HepG2 (cell line): Measurements from ENCODE around the gene POFUT1. TPM values are rescaled to one million over a fixed set of nuclear protein-coding genes. Genes with fewer than 3 reads are reported as not detected.
A peak's percentile ranks its signal among the peaks of the same experiment; 100 is the strongest.

Experiments used
- EED ChIP-seq: sonication (generic); formaldehyde crosslinking; IDR thresholded peaks from 2 replicates; pipeline ENCODE4 v1.5.0; 2020; ENCODE audit warnings: mild to moderate bottlenecking, missing genetic modification reagents
- HIVEP1 ChIP-seq: sonication (generic); formaldehyde crosslinking; IDR thresholded peaks from 2 replicates; pipeline ENCODE4 v1.4.0; 2020; ENCODE audit warnings: mild to moderate bottlenecking, missing genetic modification reagents
- IRF1 ChIP-seq: sonication (generic); formaldehyde crosslinking; IDR thresholded peaks from 2 replicates; pipeline ENCODE4 v1.4.0; 2020; ENCODE audit warnings: low read depth, mild to moderate bottlenecking, missing genetic modification reagents
- NFAT5 ChIP-seq: sonication (generic); formaldehyde crosslinking; IDR thresholded peaks from 2 replicates; pipeline ENCODE4 v1.4.0; 2020; ENCODE audit warnings: missing genetic modification reagents
- PRDM10 ChIP-seq: sonication (generic); formaldehyde crosslinking; IDR thresholded peaks from 2 replicates; pipeline ENCODE4 v1.4.0; 2020; ENCODE audit warnings: low read depth, missing genetic modification reagents
- TRIM24 ChIP-seq: sonication (generic); formaldehyde crosslinking; IDR thresholded peaks from 2 replicates; pipeline ENCODE4 v1.8.0; 2022; ENCODE audit warnings: mild to moderate bottlenecking, missing genetic modification reagents
- ZBTB26 ChIP-seq: IDR thresholded peaks from 2 replicates; pipeline ENCODE4 v1.6.1; 2016; ENCODE audit warnings: missing compliant biosample characterization, missing genetic modification reagents, borderline replicate concordance
- ZNF18 ChIP-seq: sonication (generic); formaldehyde crosslinking; IDR thresholded peaks from 2 replicates; pipeline ENCODE4 v1.8.0; 2022; ENCODE audit warnings: mild to moderate bottlenecking, missing genetic modification reagents; ENCODE audit not compliant: insufficient replicate concordance
- ZNF652 ChIP-seq: IDR thresholded peaks from 2 replicates; pipeline ENCODE4 v1.6.1; 2016; ENCODE audit warnings: low read depth, borderline replicate concordance
- ZNF710 ChIP-seq: sonication (generic); formaldehyde crosslinking; IDR thresholded peaks from 2 replicates; pipeline ENCODE4 v1.5.0; 2020; ENCODE audit warnings: mild to moderate bottlenecking, missing genetic modification reagents, borderline replicate concordance
- ZNF737 ChIP-seq: sonication (generic); formaldehyde crosslinking; IDR thresholded peaks from 2 replicates; pipeline ENCODE4 v1.5.0; 2020; ENCODE audit warnings: missing genetic modification reagents, mild to moderate bottlenecking, borderline replicate concordance
- ZSCAN20 ChIP-seq: sonication (generic); formaldehyde crosslinking; IDR thresholded peaks from 2 replicates; pipeline ENCODE4 v1.4.0; 2020; ENCODE audit warnings: missing genetic modification reagents, mild to moderate bottlenecking, borderline replicate concordance
- polyA plus RNA-seq, 8 experiments: library from polyadenylated mRNA; depleted of rRNA in 3 of 8; stranded (reverse) in 7 of 8; unstranded in 1 of 8; fragments of >200 nt; fragmentation: Illumina TruSeq in 4 of 8; extraction: Trizol in 4 of 8; gene quantifications; 2 replicates each; pipeline versions ENCODE4 v1.2.1 to v1.2.3, GENCODE V29; 2011 to 2016; ENCODE audit warnings: low read depth in 4 of 8, missing spikeins in 1 of 8, mixed read lengths in 1 of 8; ENCODE audit not compliant: insufficient read depth in 1 of 8
- total RNA-seq, 5 experiments: library from RNA; depleted of rRNA; stranded (reverse); fragments of >200 nt; fragmentation: Illumina TruSeq; extraction: Trizol; gene quantifications; 2 replicates each; pipeline ENCODE4 v1.2.3, GENCODE V29; 2016; ENCODE audit warnings: low read depth in 1 of 5

Gene POFUT1
- total and polyA plus RNA-seq, 2 of the 13 experiments (the other 11 are each of a cell fraction or from before 2014, with no cell fraction given): 35.5 to 58.3 TPM

- TF ChIP-seq NFAT5 (CRISPR knock-in tag) (no peak), ZNF652 (peak; percentile 14; the same call in 1 of the 2 replicates), ZNF710 (CRISPR knock-in tag) (no peak), ZSCAN20 (CRISPR knock-in tag) (no peak), ZNF737 (CRISPR knock-in tag) (no peak), TRIM24 (CRISPR knock-in tag) (no peak), PRDM10 (CRISPR knock-in tag) (no peak), ZBTB26 (CRISPR knock-in tag) (no peak), EED (CRISPR knock-in tag) (no peak), ZNF18 (CRISPR knock-in tag) (peak; percentile 59), IRF1 (CRISPR knock-in tag) (no peak), HIVEP1 (CRISPR knock-in tag) (no peak)
Measured at GRCh38 chr20:32263398-32263954, 55.8 kb downstream of the POFUT1 start (continued).
